NOMO-1 treated with dmso at 0.1 percent for 144 hours (cell line): ENCODE results near the gene DIABLO.

ENCODE experiments used
- DNase-seq: peaks from one replicate; lab custom pipeline; 2025; ENCODE audit not compliant: unreplicated experiment; lab: John Stamatoyannopoulos, UW

The DIABLO gene

DNA sequence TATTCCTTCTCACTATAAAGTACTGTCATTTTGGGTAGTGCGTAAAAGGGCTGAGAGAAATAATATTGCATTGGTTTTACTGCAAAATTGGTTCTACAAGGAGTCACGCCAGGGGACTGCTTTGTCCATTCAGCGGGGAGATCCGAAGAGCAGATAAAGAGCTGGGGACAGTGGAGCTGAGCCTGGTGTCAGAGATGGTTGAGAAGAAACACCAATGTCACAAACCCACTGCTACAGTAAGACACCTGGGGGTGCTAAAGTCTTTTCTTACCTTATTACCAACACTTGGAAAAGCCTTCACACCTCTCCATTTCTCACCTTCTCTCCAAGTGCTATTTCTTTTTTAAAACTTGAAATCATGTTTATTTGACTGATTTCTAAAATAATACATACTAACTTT is 66.0 kb downstream of the DIABLO start:
- no peak for DNase-seq

- DNase-seq: no peak
Measured at GRCh38 chr12:122158700-122159285, 67.1 kb downstream of the DIABLO start.
